Measurements from ENCODE around the gene PARD6A. TPM values are rescaled to one million over a fixed set of nuclear protein-coding genes. Genes with fewer than 3 reads are reported as not detected.

Gene PARD6A
- total RNA-seq, 1 experiment from 2014 or later, result 10.8 TPM

GRCh38 chr16:67653789-67654402 lies 6.9 kb upstream of the PARD6A start:
- Histone ChIP-seq H3K4me3 (ENCODE audit: low read depth in 2 of 2, low read length in 2 of 2) (peak overlapping the region; percentile 40 to 41; a peak in 3 of 4 replicates), H3K4me1 (ENCODE audit: control insufficient read depth, insufficient read depth, low read length) (peaks cover 2% of the 10 kb centered on the region; the same call in 1 of the 2 replicates), H3K27ac (ENCODE audit: low read length) (no peak overlapping the region), H3K27me3 (ENCODE audit: control insufficient read depth, insufficient read depth, low read length) (no peaks in the 10 kb centered on the region), H3K36me3 (ENCODE audit: control insufficient read depth, insufficient read depth, low read length) (no peaks in the 10 kb centered on the region), H3K9me3 (ENCODE audit: control insufficient read depth, insufficient read depth, low read depth, low read length) (no peaks in the 10 kb centered on the region)
- ChIA-PET POLR2A (no interaction called here), CTCF (no interaction called here)
- no TSS peak for BruUV-seq (replicated peaks)
- in situ Hi-C loops (cut with HindIII; ENCODE audit: low pct_unique_long_range_greater_than_20kb, low sequenced_read_pairs) (no loop called here), intact Hi-C loops (cut with micrococcal nuclease; ENCODE audit: unreplicated experiment) (no loop called here)
- ATAC-seq, result no peak
- DNase-seq (ENCODE audit: low read depth, low spot score), result no peak
- TF ChIP-seq, protein P1, sequence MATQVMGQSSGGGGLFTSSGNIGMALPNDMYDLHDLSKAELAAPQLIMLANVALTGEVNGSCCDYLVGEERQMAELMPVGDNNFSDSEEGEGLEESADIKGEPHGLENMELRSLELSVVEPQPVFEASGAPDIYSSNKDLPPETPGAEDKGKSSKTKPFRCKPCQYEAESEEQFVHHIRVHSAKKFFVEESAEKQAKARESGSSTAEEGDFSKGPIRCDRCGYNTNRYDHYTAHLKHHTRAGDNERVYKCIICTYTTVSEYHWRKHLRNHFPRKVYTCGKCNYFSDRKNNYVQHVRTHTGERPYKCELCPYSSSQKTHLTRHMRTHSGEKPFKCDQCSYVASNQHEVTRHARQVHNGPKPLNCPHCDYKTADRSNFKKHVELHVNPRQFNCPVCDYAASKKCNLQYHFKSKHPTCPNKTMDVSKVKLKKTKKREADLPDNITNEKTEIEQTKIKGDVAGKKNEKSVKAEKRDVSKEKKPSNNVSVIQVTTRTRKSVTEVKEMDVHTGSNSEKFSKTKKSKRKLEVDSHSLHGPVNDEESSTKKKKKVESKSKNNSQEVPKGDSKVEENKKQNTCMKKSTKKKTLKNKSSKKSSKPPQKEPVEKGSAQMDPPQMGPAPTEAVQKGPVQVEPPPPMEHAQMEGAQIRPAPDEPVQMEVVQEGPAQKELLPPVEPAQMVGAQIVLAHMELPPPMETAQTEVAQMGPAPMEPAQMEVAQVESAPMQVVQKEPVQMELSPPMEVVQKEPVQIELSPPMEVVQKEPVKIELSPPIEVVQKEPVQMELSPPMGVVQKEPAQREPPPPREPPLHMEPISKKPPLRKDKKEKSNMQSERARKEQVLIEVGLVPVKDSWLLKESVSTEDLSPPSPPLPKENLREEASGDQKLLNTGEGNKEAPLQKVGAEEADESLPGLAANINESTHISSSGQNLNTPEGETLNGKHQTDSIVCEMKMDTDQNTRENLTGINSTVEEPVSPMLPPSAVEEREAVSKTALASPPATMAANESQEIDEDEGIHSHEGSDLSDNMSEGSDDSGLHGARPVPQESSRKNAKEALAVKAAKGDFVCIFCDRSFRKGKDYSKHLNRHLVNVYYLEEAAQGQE (IDR thresholded peaks at IDR 0.05; ENCODE audit: insufficient read depth in 1 of 2, low read depth in 2 of 2, low read length in 1 of 2), result peak; percentile 70 to 86
- no peak for TF ChIP-seq SIN3A (IDR thresholded peaks at IDR 0.05; ENCODE audit: borderline replicate concordance, insufficient read depth, low read depth, low read length)

- H3K4me1 ChIP-seq (ENCODE audit: control insufficient read depth, insufficient read depth, low read length), result peaks cover 3% of the 10 kb centered on the region; the same call in 1 of the 2 replicates
- ChIA-PET CTCF (no interaction called here), POLR2A (no interaction called here)
- no peak overlapping the region for H3K4me3 ChIP-seq (ENCODE audit: low read depth in 2 of 2, low read length in 2 of 2)
- intact Hi-C loops (cut with micrococcal nuclease; ENCODE audit: unreplicated experiment), result no loop called here
- H3K27me3 ChIP-seq (ENCODE audit: control insufficient read depth, insufficient read depth, low read length), result no peaks in the 10 kb centered on the region
- DNase-seq (ENCODE audit: low read depth, low spot score) (no peak), ATAC-seq (no peak)
- in situ Hi-C loops (cut with HindIII; ENCODE audit: low pct_unique_long_range_greater_than_20kb, low sequenced_read_pairs), result no loop called here
- no peak overlapping the region for H3K27ac ChIP-seq (ENCODE audit: low read length)
- TF ChIP-seq POLR2AphosphoS5 (IDR thresholded peaks at IDR 0.05; ENCODE audit: low read depth, low read length), result no peak
- TF ChIP-seq SIN3A (IDR thresholded peaks at IDR 0.05; ENCODE audit: borderline replicate concordance, insufficient read depth, low read depth, low read length), result no peak
- no peak for TF ChIP-seq CTCF (IDR thresholded peaks at IDR 0.05)
- TF ChIP-seq TCF7L2 (IDR thresholded peaks at IDR 0.05; ENCODE audit: low read depth, low read length), result no peak
- TF ChIP-seq, protein P1 (IDR thresholded peaks at IDR 0.05; ENCODE audit: insufficient read depth in 1 of 2, low read depth in 2 of 2, low read length in 1 of 2), result no peak
- BruUV-seq (replicated peaks), result no TSS peak
- no peaks in the 10 kb centered on the region for H3K9me3 ChIP-seq (ENCODE audit: control insufficient read depth, insufficient read depth, low read depth, low read length)
- H3K36me3 ChIP-seq (ENCODE audit: control insufficient read depth, insufficient read depth, low read length), result no peaks in the 10 kb centered on the region
Observed at GRCh38 chr16:67654403-67654911, 6.3 kb upstream of the PARD6A start.
